GM13976 (cell line): ENCODE measurements around the gene CAPN3.

ENCODE experiments used
- DNase-seq: peaks from one replicate; pipeline ENCODE4 v3.0.0; 2012; ENCODE audit warnings: low spot score
- CTCF ChIP-seq: IDR thresholded peaks from 2 replicates; pipeline ENCODE4 v1.5.1; 2012; ENCODE audit warnings: borderline replicate concordance, mild to moderate bottlenecking; ENCODE audit not compliant: insufficient read depth; ENCODE audit errors: extremely low read depth, missing control alignments, control extremely low read depth
- in situ Hi-C: fragments of 300-500 bp; cut with MboI; formaldehyde crosslinking; loops from one replicate; pipeline ENCODE4 v1.12.0; 2022; ENCODE audit warnings: low sequenced_read_pairs, mixed read lengths, inconsistent platforms; ENCODE audit not compliant: unreplicated experiment

Gene CAPN3

DNA sequence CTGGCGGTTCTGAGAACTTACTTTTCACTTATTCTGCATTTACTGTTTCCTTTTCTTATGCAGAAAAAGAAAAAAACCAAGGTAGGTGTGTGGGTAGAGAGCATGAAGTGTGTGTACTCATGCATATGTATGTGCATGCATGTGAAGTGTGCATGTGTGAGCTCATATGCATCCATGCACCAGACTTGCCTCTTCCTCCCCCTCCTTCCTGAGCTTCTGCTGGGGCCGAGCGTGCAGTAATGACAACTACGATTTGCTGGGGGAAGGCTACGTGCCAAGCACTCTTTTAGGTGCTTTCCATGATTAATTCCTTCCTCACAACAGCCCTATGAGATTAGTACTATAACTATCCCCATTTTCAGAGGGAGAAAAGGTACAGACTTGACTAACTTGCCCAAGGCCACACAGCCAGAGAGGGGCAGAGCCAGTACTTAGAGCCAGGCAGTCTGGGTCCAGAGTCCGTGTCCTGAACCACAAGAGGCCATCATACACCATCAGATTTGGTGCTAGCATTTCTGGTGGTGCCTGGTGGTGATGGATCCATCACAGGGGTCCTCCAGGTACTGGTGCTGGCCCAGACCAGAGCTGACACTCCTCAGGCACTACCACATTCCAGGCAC lies 46.7 kb downstream of the CAPN3 start:
- in situ Hi-C loops, result no loop called here
- no peak for DNase-seq
- TF ChIP-seq CTCF, result no peak

- no peak for TF ChIP-seq CTCF
- DNase-seq, result no peak
- in situ Hi-C loops, result no loop called here
Measured at GRCh38 chr15:42408178-42408577, 48.9 kb downstream of the CAPN3 start.

DNA sequence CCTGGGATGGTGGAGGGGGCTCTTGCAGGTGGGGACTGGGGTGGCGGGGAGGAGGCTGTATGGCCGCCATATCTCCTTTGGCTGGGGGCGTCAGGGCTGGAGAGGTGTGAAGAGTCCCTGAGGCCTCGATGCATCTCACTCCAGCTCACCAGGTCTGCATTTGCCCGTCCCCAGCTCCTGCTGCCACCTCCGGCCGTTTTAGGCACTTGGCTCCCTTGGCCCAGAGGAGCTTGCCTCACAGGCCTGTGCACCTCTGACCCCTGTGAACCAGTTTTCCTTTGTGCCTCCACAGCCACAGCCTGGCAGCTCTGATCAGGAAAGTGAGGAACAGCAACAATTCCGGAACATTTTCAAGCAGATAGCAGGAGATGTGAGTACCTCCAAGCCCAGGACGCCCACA lies 49.7 kb downstream of the CAPN3 start:
- DNase-seq, result no peak
- in situ Hi-C loops, result no loop called here
- TF ChIP-seq CTCF, result no peak

- in situ Hi-C loops, result no loop called here
- TF ChIP-seq CTCF, result no peak
- DNase-seq, result no peak
Measured at GRCh38 chr15:42411884-42412283, 52.6 kb downstream of the CAPN3 start.

DNA sequence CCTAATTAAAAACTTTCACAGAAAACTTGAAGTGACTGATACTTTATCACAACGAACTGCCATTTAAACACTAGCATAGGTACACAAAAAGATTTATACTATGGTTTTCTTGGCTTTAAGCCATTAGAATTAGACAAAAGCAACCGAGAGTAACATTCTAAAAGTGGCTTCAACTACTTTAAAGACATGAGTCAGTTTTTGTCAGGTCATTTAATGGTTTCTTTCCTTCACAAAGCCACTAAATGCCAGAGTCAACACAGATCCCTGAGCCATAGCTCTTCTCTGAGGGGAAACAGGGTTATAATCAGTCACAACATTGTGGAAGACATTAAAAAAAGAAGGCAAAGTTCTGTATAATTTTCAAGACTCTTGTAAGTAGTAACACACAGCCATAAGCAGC lies 54.6 kb downstream of the CAPN3 start:
- in situ Hi-C loops, result no loop called here
- DNase-seq, result no peak
- no peak for TF ChIP-seq CTCF

DNA sequence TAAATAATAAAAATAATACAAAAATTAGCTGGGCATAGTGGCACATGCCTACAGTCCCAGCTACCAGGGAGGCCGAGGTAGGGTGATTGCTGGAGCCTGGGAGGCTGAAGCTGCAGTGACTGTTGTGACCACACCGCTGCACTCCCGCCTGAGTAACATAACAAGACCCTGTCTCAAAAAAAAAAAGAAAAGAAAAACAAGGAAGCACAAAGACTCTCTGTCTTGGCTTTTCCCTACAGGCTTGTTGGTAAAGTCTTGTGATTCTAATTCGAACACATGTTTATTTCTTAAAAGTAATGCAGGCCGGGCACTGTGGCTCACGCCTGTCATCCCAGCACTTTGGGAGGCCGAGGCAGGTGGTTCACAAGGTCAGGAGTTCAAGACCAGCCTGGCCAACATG lies 60.1 kb downstream of the CAPN3 start:
- in situ Hi-C loops, result no loop called here
- TF ChIP-seq CTCF, result no peak
- DNase-seq, result no peak

DNA sequence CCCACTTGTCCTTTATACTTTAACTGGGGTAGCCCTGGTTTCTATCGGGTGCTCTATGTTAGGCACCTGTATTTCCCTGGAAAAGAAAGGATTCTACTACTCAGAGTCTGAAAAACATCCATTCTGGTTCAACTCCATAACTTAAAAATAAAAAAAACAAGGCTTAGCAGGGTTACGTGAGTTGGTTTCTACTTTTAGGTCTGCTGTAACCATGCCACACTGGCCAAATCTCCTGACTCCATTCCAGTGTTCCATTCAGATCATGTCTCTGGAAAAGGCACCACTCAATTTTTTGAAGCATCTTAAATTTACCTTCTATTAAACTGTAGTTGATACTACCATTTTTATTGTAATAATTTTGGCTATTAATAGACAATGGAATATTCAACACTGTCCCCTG lies 62.1 kb downstream of the CAPN3 start:
- no peak for DNase-seq
- in situ Hi-C loops, result no loop called here
- TF ChIP-seq CTCF, result no peak
